ENCODE results near the gene CUTA.

CUTA gene

DNA sequence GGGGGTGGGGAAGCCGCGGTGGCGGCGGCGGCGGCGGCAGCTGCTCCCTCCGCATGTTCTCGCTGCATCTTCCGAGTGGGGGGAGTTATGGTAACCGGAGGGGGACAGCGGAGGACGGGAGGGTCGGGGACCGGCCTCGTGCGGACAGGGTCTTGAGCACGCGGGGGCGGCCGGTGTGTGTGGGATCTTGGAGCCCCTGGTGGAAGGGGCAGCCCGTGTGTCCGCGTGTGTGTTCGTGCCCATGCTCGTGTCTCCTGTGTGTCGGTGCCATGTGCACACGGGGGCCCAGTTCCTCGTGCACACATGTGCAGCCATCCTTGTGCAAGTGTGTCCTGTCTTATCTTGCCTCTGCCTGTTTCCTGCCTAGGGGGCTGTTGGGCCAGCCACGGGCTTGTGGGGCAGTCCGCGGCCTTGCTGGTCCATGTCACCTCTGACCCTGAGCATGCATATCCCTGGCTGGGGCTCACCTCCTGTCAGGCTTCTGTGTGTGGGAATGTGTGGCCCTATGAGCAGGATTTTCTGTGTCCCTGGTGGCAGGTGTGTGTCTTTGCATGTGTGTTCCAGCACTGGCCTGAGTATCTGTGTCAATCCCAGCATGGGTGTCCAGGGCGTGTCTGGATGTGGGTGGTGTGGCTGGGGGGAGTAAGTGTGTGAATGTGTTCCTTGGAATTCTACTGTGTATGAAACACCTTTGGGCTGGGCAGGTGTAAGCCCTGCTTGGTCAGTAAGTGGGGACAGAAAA is 10.5 kb upstream of the CUTA start:
- peak; percentile 43 for TF ChIP-seq CTCF (conservative IDR thresholded peaks at IDR 0.05; ENCODE audit: low read length)
- DNase-seq (ENCODE audit: low read depth) = no peak
- H3K4me3 ChIP-seq (ENCODE audit: low read length) = peak overlapping the region; percentile 59

- peak overlapping the region; percentile 76 for H3K4me3 ChIP-seq (ENCODE audit: low read length)
- 0 out of 2 replicates have a peak, but pooled peaks have one; percentile 7 for TF ChIP-seq CTCF (conservative IDR thresholded peaks at IDR 0.05; ENCODE audit: low read length)
- DNase-seq (ENCODE audit: low read depth) = no peak
Observed at GRCh38 chr6:33427585-33428223, 9.8 kb upstream of the CUTA start.

DNA sequence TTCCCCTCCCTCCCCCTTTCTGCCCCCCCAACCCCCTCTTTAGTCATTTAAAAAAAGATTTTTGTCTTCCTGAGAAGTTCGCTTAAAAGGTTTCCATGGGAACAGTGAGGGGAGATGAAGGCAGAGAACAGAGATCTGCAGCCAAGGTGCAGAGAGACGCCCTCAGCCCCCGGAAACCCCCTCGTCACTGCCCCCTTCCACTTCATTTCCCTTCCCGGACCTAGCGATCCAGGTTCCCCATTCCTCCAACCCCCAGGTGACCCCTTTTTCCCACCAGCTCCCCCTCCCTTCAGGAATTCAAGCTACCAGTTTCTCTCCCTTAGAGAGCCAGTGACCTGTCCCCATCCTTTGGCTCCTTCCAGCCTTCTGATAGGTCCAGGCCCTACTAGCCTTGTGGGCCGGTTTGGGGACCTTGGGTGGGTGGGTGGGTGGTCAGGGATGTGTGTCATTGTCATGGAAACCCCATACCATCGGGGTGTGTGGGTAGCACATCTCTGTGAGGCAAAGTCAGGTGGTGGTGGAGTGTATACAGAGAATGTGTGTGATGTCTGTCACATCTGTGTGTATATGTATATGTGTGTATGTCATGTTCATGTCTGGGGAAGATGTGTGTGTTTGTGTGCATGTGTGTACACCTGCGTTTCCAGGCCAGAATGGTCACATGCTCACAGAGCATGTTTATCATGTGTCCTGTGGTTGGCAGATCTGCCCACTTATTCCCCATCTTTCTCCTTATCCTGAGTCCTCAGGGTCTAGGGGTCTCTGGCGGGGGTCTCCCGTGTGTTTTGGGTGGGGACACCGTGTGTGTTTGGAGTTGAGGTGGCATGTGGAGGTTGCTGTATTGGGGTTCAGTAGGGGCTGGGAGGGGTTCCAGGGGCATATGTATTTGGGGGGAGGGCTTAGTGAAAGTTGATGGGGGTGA is 8.9 kb upstream of the CUTA start:
- TF ChIP-seq CTCF (conservative IDR thresholded peaks at IDR 0.05; ENCODE audit: low read length) = no peak
- DNase-seq (ENCODE audit: low read depth) = no peak
- peak overlapping the region; percentile 76 for H3K4me3 ChIP-seq (ENCODE audit: low read length)

DNA sequence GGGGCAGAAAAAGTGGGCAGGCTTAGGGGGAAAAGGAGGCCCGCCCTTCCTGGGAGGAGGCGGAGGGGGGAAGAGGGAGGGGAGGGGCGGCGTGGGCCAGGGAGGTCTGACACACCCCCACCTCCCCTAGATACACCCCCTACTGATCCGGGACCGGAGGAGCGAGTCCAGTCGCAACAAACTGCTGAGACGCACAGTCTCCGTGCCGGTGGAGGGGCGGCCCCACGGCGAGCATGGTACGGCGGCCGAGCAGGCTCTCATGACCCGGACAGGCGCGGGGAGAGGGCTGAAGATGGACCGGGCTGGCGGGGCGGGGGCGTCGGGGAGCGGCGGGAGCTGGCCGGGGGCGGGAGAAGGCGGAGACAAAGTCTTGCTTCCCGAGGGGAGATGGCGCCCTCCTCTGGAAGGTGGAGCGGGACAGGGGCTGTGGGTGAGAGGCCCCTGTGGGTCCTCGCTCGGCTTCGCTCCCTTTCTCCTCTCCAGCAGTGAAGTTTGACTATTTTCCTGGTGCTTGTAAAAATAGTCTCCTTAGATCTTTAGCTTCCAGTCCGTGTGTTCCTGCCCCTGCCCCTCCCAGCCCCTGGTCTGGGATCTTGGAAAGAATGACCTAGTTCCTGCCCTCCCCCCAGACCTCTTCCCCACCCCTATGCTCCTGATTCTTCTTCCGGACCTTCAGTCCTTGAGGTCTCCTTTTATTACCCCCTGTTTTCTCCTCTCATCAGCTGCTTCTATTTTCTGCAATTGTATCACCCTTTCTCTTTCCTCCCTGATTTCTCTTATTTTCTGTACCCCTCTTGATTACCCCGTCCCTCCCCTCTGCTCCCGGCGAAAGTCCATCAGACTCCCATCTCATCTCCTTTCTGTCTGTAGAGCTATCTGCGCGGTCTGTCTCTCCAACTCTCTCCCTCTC is 8.0 kb upstream of the CUTA start:
- peak; percentile 74 for DNase-seq (ENCODE audit: low read depth)
- peak; percentile 62 for TF ChIP-seq CTCF (conservative IDR thresholded peaks at IDR 0.05; ENCODE audit: low read length)
- H3K4me3 ChIP-seq (ENCODE audit: low read length) = peak overlapping the region; percentile 72

DNA sequence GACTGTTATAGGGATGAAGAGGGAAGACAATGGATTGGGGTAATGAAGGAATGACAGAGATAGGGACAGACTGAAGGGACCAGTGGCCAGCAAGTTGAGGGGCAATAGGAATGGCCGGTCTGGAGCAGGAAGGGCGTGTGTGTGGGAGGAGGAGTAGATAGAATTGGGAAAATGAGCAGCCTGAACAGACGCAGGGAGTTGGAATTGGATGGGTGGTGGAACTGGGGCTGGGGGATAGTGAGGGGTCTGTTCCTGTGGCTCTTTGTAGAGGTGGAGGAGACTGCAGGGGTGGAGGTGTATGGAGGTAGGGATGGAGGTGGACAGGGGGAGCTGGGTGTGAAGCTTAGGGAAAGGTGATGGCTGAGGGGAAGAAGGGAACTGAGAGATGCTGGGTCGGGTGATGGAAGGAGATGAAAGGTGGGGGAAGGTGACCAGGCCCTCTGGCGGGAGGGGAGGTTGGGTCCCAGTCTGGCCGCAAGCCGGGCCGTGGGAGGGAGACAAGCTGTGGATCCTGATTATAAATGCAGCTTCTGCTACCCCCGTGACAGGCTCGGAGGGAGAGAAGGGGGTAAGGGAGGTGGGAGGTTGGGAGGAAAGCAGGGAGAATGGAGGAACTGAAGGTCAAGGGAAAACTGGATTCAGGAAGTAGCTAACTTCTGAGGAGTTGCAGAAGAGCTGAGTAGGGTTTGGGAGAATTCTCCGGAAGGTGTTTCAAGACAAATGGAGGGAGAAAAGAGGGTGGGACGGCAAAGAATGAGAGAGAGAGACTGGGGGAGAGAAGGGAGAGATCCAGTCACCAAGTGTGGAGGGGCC is 7.2 kb upstream of the CUTA start:
- no peak for TF ChIP-seq CTCF (conservative IDR thresholded peaks at IDR 0.05; ENCODE audit: low read length)
- no peak for DNase-seq (ENCODE audit: low read depth)
- peak overlapping the region; percentile 72 for H3K4me3 ChIP-seq (ENCODE audit: low read length)

DNA sequence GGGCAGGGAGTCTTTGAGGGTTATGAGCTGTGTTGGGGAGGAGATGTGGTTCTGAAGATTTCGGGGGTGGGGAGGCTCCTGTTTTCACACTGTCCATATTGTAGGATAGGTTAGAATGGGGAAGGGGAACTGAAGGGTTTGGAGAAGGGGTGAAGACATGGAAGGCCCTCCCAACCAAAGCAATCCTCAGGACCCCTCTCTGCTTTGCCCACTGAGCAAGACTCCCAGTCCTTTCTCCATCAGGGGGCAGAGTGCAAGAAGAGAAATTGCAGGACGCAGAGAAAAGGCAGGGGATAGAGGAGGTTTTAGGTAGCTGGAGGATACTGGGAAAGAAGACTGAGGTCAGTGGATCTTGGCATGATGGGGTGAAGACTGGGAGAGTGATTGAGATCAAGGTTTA is 5.9 kb upstream of the CUTA start:
- H3K4me3 ChIP-seq (ENCODE audit: low read length) = no peak overlapping the region
- TF ChIP-seq CTCF (conservative IDR thresholded peaks at IDR 0.05; ENCODE audit: low read length) = no peak
- no peak for DNase-seq (ENCODE audit: low read depth)

Measured in AG10803 (cell line).